Stimulated activated CD8-positive, alpha-beta memory T cell treated with anti-CD3 and anti-CD28 coated beads, Interleukin-7, amount 100 ng/mL, for 4 hours (primary cell): ENCODE results near the gene TAF3.
A peak's percentile ranks its signal among the peaks of the same experiment; 100 is the strongest.
"Not testable (repeated sequence)": the region's sequence is repeated elsewhere in the genome, so short reads cannot be mapped to it uniquely, and the experiment has no call there.

ENCODE experiments used
- DNase-seq, 2 donors: peaks; one replicate each; pipeline ENCODE4 v3.0.0-alpha.2; 2020; ENCODE audit warnings: low read depth in 2 of 2

TAF3 gene

GRCh38 chr10:7818295-7819120 lies at the start of gene TAF3:
TAF3 (plus strand) TSS chr10:7818505; CDS start chr10:7818710, 205 bp downstream.
- DNase-seq = peak; percentile 84 to 87

- DNase-seq = no peak
Observed at GRCh38 chr10:7773845-7774801, 44.2 kb upstream of the TAF3 start.

GRCh38 chr10:7776777-7777176 lies 41.5 kb upstream of the TAF3 start:
- DNase-seq = no peak

GRCh38 chr10:7782194-7782593 lies 36.1 kb upstream of the TAF3 start:
- not testable (repeated sequence) for DNase-seq

- DNase-seq = no peak
Observed at GRCh38 chr10:7786430-7786829, 31.9 kb upstream of the TAF3 start.

GRCh38 chr10:7787150-7787856 lies 31.0 kb upstream of the TAF3 start:
- DNase-seq = no peak

GRCh38 chr10:7787857-7788638 lies 30.3 kb upstream of the TAF3 start, which contains the start of the genes ATP5F1C and KIN:
ATP5F1C (plus strand) TSS chr10:7788177; CDS start chr10:7788208, 31 bp downstream.
KIN (minus strand) TSS chr10:7787993; CDS start chr10:7787933, 60 bp downstream.
- DNase-seq = peak; percentile 95 to 96

- no peak for DNase-seq
Observed at GRCh38 chr10:7788639-7789286, 29.5 kb upstream of the TAF3 start.

GRCh38 chr10:7789390-7789789 lies 28.9 kb upstream of the TAF3 start:
- no peak for DNase-seq

GRCh38 chr10:7792541-7792940 lies 25.8 kb upstream of the TAF3 start:
- no peak for DNase-seq

- no peak for DNase-seq
Observed at GRCh38 chr10:7794251-7795026, 23.9 kb upstream of the TAF3 start.

GRCh38 chr10:7795605-7796004 lies 22.7 kb upstream of the TAF3 start:
- no peak for DNase-seq

GRCh38 chr10:7797582-7797981 lies 20.7 kb upstream of the TAF3 start:
- DNase-seq = no peak

GRCh38 chr10:7802606-7803005 lies 15.7 kb upstream of the TAF3 start:
- no peak for DNase-seq

GRCh38 chr10:7804216-7804615 lies 14.1 kb upstream of the TAF3 start:
- DNase-seq = no peak

- DNase-seq = no peak
Observed at GRCh38 chr10:7804741-7805140, 13.6 kb upstream of the TAF3 start.

- no peak for DNase-seq
Observed at GRCh38 chr10:7808686-7809267, 9.5 kb upstream of the TAF3 start.

GRCh38 chr10:7810443-7810842 lies 7.9 kb upstream of the TAF3 start:
- DNase-seq = no peak

- DNase-seq = no peak
Observed at GRCh38 chr10:7811000-7811399, 7.3 kb upstream of the TAF3 start.
